Measurements from ENCODE around the gene ADAM22.

DNA sequence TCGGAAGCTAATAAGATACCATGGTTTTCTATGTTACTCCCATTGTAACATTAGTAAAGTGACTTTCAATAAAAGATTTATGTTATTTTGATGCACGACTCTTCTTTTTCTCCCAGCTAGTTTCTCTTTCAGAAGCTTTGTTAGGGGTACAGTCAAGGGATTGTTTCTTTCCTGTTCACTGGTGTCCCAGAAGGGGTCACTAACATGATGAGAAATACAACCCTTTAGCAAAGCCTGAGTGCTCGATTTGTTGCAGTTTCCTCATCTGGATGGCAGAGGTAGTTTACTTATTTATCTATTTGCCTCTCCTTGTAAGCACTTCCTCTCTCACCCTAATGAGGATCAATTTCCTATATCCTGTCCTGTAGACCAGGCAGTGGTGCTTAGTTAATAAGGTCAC lies 268.7 kb downstream of the ADAM22 start:
- no peak for TF ChIP-seq POLR2A (IDR thresholded peaks at IDR 0.05)
- TF ChIP-seq, protein P1, sequence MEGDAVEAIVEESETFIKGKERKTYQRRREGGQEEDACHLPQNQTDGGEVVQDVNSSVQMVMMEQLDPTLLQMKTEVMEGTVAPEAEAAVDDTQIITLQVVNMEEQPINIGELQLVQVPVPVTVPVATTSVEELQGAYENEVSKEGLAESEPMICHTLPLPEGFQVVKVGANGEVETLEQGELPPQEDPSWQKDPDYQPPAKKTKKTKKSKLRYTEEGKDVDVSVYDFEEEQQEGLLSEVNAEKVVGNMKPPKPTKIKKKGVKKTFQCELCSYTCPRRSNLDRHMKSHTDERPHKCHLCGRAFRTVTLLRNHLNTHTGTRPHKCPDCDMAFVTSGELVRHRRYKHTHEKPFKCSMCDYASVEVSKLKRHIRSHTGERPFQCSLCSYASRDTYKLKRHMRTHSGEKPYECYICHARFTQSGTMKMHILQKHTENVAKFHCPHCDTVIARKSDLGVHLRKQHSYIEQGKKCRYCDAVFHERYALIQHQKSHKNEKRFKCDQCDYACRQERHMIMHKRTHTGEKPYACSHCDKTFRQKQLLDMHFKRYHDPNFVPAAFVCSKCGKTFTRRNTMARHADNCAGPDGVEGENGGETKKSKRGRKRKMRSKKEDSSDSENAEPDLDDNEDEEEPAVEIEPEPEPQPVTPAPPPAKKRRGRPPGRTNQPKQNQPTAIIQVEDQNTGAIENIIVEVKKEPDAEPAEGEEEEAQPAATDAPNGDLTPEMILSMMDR (IDR thresholded peaks at IDR 0.05): no peak
